ENCODE data around the gene ETS1.

The ETS1 gene, protein sequence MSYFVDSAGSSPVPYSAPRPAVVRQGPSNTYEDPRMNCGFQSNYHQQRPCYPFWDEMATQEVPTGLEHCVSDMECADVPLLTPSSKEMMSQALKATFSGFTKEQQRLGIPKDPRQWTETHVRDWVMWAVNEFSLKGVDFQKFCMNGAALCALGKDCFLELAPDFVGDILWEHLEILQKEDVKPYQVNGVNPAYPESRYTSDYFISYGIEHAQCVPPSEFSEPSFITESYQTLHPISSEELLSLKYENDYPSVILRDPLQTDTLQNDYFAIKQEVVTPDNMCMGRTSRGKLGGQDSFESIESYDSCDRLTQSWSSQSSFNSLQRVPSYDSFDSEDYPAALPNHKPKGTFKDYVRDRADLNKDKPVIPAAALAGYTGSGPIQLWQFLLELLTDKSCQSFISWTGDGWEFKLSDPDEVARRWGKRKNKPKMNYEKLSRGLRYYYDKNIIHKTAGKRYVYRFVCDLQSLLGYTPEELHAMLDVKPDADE

DNA sequence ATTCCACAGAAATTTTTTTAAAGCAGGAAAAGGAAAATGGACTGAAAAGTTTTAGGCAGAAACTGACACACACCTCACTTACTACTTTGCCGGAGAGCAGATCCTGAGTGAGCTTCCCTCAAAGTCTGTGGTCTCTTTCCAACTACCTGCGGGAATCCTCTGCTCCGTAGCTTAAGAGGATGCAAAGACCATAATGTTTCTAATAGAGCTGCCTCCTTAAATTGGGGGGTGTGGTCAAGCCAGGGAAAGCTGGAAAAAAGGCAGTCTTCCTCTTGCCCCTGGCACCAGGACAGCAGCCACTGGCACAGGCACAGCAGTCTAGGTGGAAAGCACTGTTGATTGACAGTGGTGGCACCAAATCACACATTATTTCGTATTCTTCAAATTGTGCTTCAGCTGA lies at the start of gene ETS1:
TSS of gene ETS1 (minus strand) at position 144 of the 400 bp plus-strand sequence. CDS start 14,428 bp downstream, outside the sequence.
- DNase-seq: peak; percentile 88

DNA sequence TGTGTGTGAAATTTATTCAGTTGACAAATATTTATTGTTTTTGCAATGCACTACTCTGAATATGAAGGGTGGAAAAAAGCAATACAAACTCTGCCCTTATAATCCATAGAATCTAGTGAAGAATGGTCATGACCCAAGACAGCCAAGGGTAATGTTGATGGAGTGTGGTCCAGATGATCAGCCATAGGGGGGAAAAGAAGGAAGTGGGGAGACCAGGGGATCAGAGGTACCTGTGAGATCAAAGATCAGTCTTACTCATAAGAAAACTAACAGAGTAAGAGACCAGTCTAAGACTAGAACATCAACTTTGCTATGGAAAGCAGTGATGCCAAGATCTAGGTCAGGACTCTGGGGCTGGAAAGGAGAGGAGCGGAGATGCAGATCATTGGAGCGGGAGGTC lies 47.0 kb upstream of the ETS1 start:
- DNase-seq: no peak

DNA sequence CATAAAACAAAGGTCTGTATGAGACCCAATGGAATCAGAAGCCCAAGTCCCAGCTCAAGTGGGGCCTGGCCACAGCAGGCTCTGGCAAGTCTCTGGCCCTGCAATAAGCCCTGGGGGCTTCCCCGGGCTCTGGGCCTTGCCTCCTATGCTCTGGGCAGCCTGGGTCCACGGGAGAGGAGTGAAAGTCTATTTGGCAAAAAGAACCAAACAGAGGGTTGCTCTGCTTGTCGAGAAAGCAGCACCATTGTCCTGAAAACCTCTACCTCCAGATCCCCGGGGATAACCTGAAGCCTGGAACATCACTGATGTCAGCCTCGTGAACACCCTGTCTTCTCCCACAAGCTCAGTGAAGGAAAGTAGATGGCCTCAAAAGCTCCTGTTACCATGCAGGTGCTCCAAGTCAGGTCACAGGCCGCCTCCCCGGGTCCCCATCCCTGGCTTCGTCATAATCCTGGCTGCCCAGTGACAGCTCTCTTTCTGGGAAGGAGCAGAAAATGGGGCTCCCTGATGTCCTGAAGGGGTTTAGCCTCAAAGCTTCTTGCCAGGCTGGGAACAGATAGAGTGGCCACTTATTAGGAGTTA lies 46.1 kb upstream of the ETS1 start:
- DNase-seq: peak; percentile 36

DNA sequence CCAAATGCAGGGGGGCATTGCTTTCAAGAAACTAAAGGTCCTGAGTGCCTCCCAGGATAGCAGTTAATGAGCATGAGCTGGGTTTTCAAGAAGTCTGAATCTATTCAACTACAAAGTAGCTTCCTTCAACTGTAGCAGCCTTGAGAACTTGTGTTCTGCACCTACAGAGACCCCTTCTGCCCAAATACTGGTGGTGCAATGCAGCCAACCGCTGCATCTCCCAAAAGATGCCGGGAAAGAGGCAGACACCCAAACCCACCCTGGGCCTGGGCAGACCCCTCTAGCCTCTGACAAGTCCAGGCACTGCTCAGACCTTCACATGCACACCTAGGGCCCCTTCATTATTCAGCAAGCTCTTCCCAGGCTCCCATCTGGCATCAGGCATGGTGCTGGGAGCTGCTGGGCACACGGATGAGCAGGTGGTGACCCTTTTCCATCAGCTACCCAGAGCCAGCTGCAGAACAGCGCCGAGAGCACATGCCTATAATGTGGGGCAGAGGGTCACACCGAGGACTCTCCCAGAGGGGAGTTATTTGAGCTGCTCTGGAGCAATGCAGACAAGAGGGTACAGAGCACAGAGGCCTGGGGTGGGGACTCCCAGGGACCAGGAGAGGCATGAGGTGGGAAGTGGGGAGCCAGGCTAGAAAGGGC lies 44.9 kb upstream of the ETS1 start:
- DNase-seq: peak; percentile 85

DNA sequence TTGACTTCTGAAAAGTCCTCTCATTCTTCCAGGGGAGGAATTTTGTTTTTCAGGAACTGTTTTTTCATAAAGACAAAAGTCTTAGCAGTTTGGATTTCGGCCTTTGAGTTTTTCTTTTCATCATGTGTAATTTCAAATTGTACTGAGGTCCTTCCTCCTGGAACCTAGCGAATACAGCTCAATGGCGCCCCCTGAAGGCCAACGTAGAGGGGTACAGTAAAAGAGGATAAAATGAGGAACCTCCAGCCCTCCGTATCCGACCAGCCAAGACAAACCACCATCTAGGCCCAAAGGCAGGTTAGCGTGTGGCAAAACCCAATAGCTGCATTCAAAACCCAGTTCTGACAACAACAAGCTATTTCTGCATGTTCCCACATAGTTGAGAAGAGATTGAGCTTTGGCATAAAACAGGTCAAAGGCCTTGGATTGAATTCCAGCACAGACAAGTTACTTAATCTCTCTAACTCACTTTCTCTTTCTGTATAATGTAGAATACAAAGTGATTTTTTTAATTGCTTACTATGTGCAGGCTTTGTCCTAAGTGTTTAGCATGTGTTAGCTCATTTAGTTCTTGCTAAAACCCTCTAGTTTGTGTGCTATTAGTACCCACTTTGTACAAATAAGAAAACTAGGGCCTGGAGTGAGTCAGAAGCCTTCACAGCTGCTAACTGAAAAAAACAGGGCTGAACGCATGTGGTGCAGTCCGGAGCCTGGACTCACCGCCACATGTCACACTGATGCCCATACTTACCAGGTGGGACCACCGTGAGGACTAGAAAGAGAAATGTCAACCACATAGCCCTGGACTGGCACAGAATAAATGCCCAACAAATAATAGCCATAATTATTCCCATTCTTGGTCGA lies 43.2 kb upstream of the ETS1 start:
- peak; percentile 85 for DNase-seq

DNA sequence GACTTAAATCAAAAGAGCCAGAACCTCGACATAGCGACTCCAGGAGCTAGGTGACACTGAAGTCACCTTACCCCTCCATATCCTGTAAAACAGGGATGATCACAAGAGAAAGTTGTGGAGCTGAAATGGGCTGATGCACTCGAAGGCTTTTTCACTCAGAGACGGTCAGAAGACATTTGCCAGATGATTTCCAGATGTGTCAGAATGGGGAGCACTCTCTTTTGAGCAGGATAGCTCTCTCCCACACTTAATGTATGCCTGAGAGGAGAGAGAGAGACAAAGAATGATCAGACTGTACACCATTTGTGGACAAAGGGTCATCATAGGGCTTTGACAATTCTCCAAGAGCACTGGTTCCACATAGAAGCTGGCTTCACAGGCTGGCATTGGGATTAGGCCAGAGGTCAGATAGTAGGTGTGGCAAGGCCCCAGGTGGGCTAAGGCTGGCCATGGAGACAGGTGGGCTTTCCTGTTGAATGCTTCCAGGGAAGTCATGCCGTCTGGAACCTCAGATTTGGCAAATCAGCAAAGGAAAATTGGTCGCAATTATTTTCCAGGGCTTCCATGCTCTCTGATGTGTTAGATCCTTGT lies 42.3 kb upstream of the ETS1 start:
- peak; percentile 31 for DNase-seq

DNA sequence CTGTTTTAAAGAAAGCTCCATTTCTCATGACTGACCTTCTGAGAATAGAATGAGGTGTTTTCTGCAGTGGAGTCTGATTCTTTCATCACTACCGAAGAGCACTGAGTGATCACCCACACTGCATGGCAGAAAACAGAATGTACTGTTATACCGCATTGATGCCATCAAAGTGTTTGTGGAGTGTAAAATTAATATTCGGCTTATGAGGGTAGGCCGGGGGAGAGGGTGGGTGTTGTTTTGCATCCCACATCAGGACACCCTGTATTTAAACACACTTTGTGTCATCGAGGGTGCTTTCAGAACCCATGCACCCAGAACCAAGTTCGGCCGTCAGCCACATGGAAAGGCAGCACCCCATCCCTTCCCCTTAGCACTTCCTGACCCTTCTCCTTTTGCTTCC lies 41.3 kb upstream of the ETS1 start:
- no peak for DNase-seq

DNA sequence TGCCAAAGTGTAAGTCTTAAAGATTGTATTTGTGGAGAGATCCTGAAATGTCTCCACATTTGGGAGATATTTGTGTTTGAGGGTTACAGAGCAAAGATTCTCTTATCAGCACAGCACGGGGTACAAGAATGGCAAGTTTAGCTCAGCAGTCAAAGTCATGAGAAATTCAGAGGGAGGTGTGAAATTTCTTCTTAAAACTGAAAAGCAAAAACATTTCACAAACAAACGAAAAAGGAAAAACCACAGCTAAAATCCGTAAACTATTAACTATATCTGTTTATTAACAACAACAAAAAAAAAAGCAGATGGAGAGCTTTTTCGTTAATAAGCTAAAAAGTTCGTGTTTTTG lies 40.9 kb upstream of the ETS1 start:
- no peak for DNase-seq

DNA sequence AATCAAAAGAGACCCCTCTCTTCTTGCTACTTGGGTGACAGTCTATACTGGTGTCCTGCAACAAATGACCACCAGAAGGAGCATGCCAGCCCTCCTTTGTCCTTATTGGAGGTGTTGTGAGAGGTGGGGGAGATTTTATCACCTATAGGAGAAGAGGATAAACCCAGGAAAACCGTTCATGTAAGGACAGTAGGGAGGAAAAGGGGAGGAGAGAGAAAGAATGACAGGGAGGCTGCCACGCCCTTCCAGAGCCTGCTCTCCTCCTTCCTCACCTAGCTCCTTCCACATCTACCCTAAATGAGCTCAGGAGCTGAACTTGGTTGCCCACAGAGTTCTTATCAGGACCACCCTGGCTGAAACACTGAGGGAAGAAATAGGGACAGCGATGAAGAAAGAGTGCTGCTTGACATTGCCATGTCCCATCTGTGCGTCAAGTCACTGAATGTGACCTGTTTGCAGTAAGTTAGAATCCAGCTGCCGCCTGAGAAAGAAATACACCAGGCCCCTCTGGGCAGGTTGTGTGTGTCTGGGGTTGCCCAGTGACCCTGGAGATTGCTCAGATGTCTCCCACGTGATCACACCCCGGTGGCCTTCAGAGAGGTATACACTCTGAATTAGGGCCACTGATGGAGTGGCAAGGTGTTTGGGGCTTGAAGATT lies 40.4 kb upstream of the ETS1 start:
- DNase-seq: peak; percentile 23

DNA sequence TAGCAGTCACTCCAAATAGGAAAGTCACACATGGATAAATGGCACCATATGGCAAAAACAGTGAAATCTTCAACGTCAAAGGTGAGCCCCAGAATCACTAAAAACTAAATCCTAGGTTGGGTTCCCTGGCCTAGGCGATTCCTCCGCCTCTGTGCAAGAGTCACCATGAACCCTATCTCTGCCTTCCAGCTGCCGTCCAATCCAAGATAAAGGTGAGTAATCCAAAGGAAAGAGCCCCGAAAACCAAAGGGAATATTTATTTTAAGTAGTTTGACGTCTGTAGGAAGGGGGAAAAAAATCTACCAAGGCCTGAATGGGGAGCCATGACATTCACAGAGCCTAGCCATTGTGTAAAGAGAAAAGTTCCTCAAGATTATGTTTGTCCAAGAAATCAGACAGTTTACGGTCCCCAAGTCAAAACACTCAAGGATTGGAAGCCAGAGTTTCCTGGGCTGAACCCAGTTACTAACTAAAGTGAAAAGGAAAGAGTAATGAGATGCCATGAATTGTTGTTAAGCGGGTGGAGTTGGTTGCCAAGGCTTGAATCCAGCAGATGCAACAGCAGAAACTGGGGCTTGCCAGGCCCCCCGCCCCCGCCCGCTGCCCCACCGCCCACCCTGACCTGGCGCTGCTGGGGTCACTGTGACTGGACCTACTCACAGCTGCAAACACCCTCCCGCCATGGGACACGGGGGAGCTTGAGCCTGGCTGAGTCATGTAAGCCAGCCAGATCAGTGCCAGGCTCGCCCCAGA lies 39.7 kb upstream of the ETS1 start:
- no peak for DNase-seq

DNA sequence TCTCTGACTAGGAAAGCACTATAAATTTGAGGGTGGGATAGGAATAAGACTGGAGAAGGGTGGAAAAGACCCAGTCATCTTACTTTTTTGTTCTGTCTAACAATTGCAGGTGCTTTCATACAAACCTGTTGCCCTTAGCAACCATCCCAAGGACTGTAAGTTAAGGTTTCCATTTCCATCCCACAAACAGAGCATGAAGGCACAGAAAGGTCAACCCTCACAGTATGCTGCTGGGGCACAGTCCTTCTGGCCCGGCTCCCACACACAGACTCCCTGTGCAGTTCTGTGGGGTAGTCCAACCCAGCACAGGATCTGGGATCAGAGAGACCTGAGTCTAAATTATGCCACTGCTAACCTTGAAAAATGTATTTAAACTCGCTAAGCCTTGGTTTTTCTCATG lies 38.4 kb upstream of the ETS1 start:
- peak; percentile 12 for DNase-seq

DNA sequence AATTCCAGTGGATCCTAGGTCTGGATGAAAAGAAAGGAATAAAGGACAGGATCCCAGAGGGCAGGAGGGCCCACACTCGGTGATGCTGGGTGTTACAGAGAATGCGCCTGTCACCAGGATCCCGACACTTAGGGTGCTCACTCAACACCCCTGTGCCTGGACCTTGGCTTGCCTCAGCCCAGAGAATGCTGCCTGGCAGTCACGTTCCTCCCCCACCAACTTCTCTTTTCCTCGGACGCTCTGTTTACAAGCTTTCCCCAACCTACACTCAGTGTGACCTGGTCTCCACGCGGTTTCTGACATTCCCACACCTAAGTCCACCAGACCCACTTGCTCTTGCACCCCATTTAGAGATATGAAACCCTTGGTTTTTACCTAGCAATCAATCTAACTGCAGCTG lies 38.0 kb upstream of the ETS1 start:
- no peak for DNase-seq

DNA sequence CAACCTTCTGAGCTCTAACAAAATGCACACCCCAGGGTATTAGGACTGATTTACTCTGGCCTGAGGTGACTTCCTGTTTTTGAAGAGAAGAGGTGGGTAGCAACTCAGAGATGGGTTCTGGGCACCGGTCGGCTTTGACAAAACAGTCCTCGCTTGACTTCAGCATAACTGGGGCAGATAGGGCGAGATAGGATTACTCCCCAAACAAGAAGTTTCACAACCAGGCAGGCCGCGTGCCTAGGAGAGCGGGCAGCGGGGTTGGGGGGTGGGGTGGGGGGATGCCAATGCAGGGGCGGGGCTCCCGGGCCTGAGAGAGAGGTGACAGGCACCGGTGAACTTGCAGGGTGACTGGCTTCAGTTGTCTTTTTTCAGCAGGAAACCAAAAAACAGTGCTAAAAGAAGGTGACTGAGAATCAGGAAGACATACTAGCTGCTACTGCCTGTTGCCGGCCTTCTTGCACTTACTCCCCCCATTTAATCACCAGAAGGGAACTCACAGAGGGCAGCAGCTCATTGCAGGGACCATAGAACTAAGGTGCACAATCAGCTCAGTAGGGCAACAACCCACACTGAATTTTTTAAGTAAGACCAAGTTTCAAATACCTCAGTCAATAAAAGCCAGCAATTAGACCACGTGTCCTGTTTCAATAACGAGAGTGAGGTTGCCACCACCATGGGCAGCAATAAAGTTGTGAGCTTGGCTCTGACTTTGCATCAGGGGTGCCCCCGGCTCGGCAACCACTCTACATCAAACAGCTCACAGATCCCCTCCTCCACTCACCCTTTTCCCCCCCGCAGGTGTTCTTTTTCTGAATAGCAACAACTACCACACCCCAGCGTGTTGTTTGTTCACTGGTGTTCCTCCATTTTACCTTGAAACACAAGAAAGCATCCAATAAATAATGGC lies 37.2 kb upstream of the ETS1 start:
- no peak for DNase-seq

DNA sequence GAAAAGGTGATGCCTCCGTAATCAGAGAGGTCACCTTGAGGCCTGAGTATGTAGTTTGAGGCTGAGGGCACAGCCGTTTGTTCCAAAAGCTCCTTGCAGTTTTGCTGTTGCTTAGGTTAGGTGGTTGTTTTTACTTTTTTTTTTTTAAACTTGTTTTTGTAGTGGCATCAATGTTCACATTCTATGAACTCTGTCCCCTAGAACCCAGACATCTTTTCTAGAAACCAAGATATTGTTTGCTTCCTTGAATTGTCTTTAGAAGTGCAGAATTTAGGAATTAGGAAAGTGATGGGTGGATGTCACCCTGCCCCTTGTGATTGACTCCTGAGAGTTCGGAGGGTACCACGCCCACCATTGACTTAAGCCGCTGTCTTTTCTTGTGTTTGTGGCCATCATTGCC lies 35.7 kb upstream of the ETS1 start:
- DNase-seq: no peak

DNA sequence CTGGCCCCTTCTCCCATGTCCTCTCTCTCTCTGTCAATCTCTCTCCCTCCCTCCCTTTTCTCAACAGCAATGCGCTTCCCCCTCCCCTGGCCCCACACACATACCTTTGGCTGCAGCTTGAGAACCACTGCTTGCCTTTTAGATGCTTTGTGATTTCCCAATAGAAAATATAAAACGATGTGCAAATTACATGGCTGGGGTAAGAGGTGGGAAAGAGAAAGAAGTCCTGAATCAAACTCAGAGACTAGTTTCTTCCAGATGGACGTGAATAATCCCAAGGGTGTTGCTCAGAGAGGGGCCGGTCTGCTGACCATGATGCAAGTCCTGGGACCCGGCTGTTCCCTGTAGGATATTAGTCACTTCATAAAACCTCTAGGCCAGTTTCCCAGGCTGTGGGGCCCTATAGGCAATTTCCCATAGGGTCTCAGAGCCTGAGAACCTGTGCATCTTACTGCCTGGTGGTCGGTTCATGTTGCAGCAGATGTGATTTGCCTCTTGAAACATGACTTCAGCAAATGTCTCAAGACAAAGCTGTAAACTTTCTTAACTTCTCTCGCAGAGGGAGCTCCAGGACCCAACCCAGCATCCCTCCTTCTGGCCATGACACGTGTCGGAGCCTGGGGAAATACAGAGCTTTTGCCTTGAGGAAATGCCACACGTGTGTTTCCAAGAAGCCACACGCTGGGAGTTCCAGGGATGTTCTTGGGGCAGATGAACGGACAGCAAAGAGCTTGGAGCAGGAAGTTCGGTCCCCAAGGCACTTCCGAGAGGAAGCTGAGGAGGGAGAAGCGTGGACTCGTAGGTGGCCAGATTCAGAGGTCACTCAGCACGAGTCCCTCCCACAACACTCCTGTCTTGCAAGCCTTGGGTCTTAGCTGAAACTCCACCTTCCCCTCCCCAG lies 34.5 kb upstream of the ETS1 start:
- no peak for DNase-seq

DNA sequence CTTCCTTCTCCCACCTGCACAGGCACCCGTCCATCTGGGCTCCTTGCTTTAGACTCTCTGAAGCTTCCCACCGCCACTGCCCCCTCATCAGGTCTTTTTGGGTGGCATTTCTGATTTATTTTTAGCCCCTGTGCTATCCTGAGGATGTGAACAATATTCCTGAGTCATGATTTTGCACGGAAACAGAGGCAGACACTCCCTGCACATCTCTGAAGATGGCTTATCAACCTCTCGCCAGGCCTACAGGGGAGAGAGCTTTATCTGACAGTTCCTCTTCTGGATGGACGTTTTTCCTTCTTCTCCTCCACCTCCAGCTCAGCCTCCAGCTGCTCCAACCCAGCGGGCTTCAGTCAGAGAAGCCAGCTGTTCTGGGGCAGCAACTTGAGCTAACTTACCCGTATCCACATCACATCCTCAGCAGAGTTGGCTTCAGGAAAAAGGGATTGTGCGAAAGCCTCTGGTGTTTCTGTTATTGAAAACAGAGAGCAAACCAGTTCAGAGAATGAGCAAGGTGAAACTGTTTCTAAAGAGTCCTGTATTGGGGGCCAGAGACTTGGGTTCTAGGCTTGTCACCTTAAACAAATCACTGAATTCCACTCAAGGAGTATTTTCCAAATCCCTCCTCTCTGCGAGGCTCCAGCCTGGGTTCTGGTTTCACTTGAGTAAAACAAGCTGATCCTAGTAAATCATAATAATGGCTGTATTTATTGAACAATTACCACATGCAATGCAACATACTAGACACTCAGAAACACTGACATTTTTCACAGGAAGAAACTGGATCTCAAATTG lies 33.1 kb upstream of the ETS1 start:
- no peak for DNase-seq

DNA sequence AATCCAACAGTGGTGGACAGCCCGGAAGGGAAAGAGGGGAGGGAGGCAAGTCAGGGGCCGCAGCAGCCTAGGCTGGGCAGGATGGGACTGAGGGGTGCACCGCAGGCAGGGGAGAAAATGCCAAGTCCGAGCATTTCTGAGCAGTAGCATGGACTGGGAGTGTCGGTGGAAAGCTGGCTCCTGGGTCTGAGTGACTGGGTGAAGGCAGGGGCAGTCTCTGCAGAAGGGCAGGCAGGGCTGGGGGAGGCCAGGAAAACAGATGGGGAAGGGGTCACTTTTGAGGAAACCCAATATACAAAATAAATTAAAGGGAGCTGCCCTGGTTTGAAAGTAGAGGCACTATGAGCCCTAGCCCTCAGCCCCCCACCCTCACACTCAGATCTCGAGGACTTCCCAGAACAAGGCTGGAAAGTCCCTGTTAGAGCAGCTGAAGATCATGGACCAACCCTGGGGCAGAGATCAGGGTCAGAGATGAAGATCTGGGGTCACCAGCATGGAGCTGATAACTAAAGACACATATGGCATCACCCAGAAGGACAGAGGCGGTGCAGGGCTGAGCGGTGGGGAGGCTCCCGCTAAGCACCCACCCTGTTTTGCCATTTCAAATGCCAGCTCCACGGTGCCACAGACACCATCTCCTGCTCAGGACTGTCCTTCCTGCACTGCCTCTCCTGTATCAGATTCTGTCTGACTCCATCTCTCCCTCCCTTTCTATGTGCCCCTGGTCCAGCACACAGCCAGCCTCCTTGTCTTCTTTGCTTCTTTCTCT lies 32.4 kb upstream of the ETS1 start:
- no peak for DNase-seq

DNA sequence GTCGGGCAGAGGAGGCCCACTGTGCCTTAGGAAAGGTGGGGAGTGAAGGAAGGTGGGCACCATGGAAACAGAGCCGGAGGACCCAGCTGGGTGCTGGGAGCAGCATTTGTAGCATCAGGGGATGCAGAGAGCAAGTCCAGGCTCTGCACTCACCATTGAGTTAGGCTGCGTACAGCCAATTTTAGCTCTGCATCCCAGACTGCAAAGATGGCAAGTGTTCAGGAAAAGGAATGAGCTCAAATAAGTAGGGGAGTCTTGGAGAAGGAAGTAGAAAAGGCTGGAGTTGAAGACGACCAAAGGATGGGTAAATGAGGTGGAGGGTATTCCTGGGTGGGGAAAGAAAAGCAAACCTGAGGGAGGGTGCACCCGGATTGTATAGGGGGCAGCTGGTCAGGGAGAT lies 31.6 kb upstream of the ETS1 start:
- DNase-seq: no peak

Data from NCI-H69 (cell line).